K562 (cell line): ENCODE measurements around the gene ARHGAP31. TPM values are rescaled to one million over a fixed set of nuclear protein-coding genes. Genes with fewer than 3 reads are reported as not detected.

Source experiments
- AFF1 ChIP-seq, 2 experiments: fragments of 450-650 bp; IDR thresholded peaks; 2 replicates each; pipeline ENCODE4 v1.6.1; 2018; ENCODE audit warnings: mild to moderate bottlenecking in 2 of 2, low read depth in 1 of 2; ENCODE audit not compliant: partially characterized antibody in 2 of 2
- JUN ChIP-seq, 2 experiments: sonication (generic) in 1 of 2; formaldehyde crosslinking in 1 of 2; IDR thresholded peaks; 2 replicates each; pipeline versions ENCODE4 v1.6.1 to v1.8.0; 2012 to 2022; ENCODE audit warnings: borderline replicate concordance in 2 of 2, mild to moderate bottlenecking in 2 of 2, improper control_type of control experiment in 1 of 2, low read depth in 1 of 2, low read length in 1 of 2, missing genetic modification reagents in 1 of 2
- PATZ1 ChIP-seq: fragments of 250-450 bp; sonication (Bioruptor Pico); IDR thresholded peaks from 2 replicates; pipeline ENCODE4 v1.5.0; 2020; ENCODE audit warnings: mild to moderate bottlenecking, borderline replicate concordance
- SMC3 ChIP-seq: conservative IDR thresholded peaks from 2 replicates; pipeline ENCODE4 v1.6.1; 2011; ENCODE audit warnings: low read depth, low read length, improper control_type of control experiment; ENCODE audit not compliant: insufficient read depth
- ZNF124 ChIP-seq: sonication (generic); formaldehyde crosslinking; IDR thresholded peaks from 2 replicates; pipeline ENCODE4 v1.8.1; 2022; ENCODE audit warnings: missing genetic modification reagents
- polyA plus RNA-seq, 8 experiments: library from polyadenylated mRNA; depleted of rRNA in 4 of 8; stranded (reverse) in 5 of 8; unstranded in 3 of 8; fragments of >200 nt; fragmentation: Nextera tagmentation in 2 of 8; fragmentation: Illumina TruSeq in 1 of 8; extraction: Ambion mirVana in 2 of 8; extraction: Trizol in 1 of 8; gene quantifications; 2 replicates each; pipeline versions ENCODE4 v1.2.1 to v1.2.3, GENCODE V29; 2011 to 2014; ENCODE audit warnings: inconsistent platforms in 1 of 8, missing spikeins in 1 of 8
- total RNA-seq, 7 experiments: library from RNA; depleted of rRNA in 6 of 7; stranded (reverse); fragments of >200 nt in 6 of 7; fragmentation: Illumina TruSeq in 2 of 7; extraction: Trizol in 2 of 7; gene quantifications; 2 replicates each; pipeline versions ENCODE4 v1.2.1 to v1.2.3, GENCODE V29; 2011 to 2021; ENCODE audit warnings: low replicate concordance in 1 of 7
- TF ChIP-seq, protein P1 (sequence below): fragments of 450-650 bp; IDR thresholded peaks from 2 replicates; pipeline ENCODE4 v1.6.1; 2016; ENCODE audit warnings: antibody characterized with exemption
- TF ChIP-seq, protein P2 (sequence below), 2 experiments: IDR thresholded peaks; 2 replicates each; pipeline ENCODE4 v1.6.1; 2012; ENCODE audit warnings: improper control_type of control experiment in 2 of 2, low read depth in 2 of 2, low read length in 2 of 2, borderline replicate concordance in 1 of 2

ARHGAP31 gene
- total and polyA plus RNA-seq, 9 of the 15 experiments (the other 6 are each of a cell fraction or from before 2014, with no cell fraction given) = under 0.01 to 0.13 (median 0.06) TPM; not detected in 5

DNA sequence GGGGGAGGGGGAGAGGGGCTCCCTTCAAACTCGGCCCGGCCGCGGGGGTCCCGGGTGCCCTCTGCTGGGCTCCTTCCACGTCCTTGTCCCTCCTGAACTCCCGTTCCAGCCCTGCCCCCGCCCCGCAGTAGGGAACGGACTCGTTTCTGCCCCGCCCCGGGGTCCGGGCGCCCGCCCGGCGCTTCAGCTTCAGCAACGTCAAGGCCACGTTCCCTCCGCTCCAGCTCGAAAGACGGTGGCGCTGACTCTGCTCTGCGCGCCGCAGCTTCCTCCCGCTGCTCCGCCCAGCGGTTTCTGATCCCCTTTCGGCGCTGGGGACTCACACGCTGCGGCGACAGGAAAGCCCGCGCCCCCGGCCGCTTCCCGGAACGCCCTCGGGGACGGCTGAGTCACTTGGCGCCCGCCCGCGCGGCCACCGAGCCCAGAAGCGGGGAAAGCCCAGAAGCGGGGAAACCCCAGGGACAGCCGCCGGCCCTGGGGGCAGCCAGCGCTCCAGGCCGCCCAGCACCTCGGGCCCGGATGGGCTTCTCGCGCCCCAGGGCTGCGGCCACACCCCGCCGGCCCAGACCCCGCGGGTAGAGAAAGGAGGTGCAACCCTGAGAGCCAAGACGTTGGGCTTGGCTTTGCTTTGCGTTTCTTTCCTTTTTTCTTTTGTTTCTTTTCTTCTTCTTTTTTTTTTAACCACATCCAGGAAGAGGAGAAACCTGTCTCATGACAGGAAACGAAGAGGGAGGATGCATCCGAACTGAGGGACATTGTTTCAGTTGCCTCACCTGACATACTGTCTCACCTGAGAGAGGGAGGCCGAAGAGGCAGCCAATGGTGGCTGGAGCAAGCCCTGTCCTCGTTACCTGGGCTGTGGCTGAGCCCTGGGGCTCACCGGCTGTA is 28.9 kb downstream of the ARHGAP31 start (continued):
- TF ChIP-seq PATZ1 (CRISPR knock-in tag) (no peak), AFF1 (IDR thresholded peaks at IDR 0.05; ENCODE audit: low read depth in 1 of 2, partially characterized antibody in 2 of 2) (no peak), SMC3 (no peak), JUN (IDR thresholded peaks at IDR 0.05; ENCODE audit: borderline replicate concordance, low read depth, low read length) (peak; percentile 40; the same call in 1 of the 2 replicates), JUN (CRISPR knock-in tag; IDR thresholded peaks at IDR 0.05; ENCODE audit: borderline replicate concordance) (no peak), ZNF124 (no peak)
- TF ChIP-seq, protein P1, sequence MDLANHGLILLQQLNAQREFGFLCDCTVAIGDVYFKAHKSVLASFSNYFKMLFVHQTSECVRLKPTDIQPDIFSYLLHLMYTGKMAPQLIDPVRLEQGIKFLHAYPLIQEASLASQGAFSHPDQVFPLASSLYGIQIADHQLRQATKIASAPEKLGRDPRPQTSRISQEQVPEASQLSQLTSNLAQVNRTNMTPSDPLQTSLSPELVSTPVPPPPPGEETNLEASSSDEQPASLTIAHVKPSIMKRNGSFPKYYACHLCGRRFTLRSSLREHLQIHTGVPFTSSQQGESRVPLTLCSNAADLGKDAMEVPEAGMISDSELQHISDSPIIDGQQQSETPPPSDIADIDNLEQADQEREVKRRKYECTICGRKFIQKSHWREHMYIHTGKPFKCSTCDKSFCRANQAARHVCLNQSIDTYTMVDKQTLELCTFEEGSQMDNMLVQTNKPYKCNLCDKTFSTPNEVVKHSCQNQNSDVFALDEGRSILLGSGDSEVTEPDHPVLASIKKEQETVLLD = no peak
- TF ChIP-seq, protein P2, sequence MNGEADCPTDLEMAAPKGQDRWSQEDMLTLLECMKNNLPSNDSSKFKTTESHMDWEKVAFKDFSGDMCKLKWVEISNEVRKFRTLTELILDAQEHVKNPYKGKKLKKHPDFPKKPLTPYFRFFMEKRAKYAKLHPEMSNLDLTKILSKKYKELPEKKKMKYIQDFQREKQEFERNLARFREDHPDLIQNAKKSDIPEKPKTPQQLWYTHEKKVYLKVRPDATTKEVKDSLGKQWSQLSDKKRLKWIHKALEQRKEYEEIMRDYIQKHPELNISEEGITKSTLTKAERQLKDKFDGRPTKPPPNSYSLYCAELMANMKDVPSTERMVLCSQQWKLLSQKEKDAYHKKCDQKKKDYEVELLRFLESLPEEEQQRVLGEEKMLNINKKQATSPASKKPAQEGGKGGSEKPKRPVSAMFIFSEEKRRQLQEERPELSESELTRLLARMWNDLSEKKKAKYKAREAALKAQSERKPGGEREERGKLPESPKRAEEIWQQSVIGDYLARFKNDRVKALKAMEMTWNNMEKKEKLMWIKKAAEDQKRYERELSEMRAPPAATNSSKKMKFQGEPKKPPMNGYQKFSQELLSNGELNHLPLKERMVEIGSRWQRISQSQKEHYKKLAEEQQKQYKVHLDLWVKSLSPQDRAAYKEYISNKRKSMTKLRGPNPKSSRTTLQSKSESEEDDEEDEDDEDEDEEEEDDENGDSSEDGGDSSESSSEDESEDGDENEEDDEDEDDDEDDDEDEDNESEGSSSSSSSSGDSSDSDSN (IDR thresholded peaks at IDR 0.05; ENCODE audit: borderline replicate concordance in 1 of 2, low read depth in 2 of 2, low read length in 2 of 2) = peak; percentile 46 to 92; a peak in 2 of 4 replicates
